Measurements from ENCODE around the gene CDH18. TPM values are rescaled to one million over a fixed set of nuclear protein-coding genes. Genes with fewer than 3 reads are reported as not detected.

CDH18 gene
- total and polyA plus RNA-seq, 2 of the 13 experiments (the other 11 are each of a cell fraction or from before 2014, with no cell fraction given): not detected

- TF ChIP-seq ZNF691 (CRISPR knock-in tag; IDR thresholded peaks at IDR 0.05; ENCODE audit: borderline replicate concordance, low read depth): no peak
- TF ChIP-seq ZNF101 (CRISPR knock-in tag; IDR thresholded peaks at IDR 0.05; ENCODE audit: borderline replicate concordance, low read depth): no peak
- no peak for TF ChIP-seq ZFP91 (CRISPR knock-in tag; IDR thresholded peaks at IDR 0.05; ENCODE audit: borderline replicate concordance)
- peak; percentile 70 for TF ChIP-seq FOXP4 (CRISPR knock-in tag; IDR thresholded peaks at IDR 0.05)
- TF ChIP-seq TOPORS (CRISPR knock-in tag; IDR thresholded peaks at IDR 0.05): no peak
- no peak for TF ChIP-seq REPIN1 (CRISPR knock-in tag; IDR thresholded peaks at IDR 0.05; ENCODE audit: borderline replicate concordance, low read depth)
- TF ChIP-seq ZNF562 (CRISPR knock-in tag; IDR thresholded peaks at IDR 0.05; ENCODE audit: borderline replicate concordance): no peak
- peak; percentile 97 for TF ChIP-seq FOXA1 (IDR thresholded peaks at IDR 0.05)
- peak; percentile 96 for TF ChIP-seq FOXA1 (CRISPR knock-in tag; IDR thresholded peaks at IDR 0.05)
- no peak for TF ChIP-seq ETS1 (CRISPR knock-in tag; IDR thresholded peaks at IDR 0.05)
- no peak for TF ChIP-seq SRSF4 (IDR thresholded peaks at IDR 0.05; ENCODE audit: low read depth, low read length, poor library complexity, severe bottlenecking)
- no peak for TF ChIP-seq ZNF329 (CRISPR knock-in tag; IDR thresholded peaks at IDR 0.05; ENCODE audit: low read depth)
- TF ChIP-seq ZNF143 (CRISPR knock-in tag; IDR thresholded peaks at IDR 0.05): no peak
- no peak for TF ChIP-seq SAP130 (CRISPR knock-in tag; IDR thresholded peaks at IDR 0.05; ENCODE audit: low read depth)
- peak; percentile 54; the same call in 1 of the 2 replicates for TF ChIP-seq TARDBP (CRISPR knock-in tag; IDR thresholded peaks at IDR 0.05)
- TF ChIP-seq ZNF574 (CRISPR knock-in tag; IDR thresholded peaks at IDR 0.05): no peak
- TF ChIP-seq LBX2 (CRISPR knock-in tag; IDR thresholded peaks at IDR 0.05; ENCODE audit: borderline replicate concordance): no peak
Observed at GRCh38 chr5:19880859-19881436, 107.1 kb downstream of the CDH18 start (continued).
